ENCODE measurements around the gene EVA1C. TPM values are rescaled to one million over a fixed set of nuclear protein-coding genes. Genes with fewer than 3 reads are reported as not detected.
A peak's percentile ranks its signal among the peaks of the same experiment; 100 is the strongest.

Gene EVA1C
- total and polyA plus RNA-seq, 9 of the 15 experiments (the other 6 are each of a cell fraction or from before 2014, with no cell fraction given) = 0.22 TPM; not detected in 8

DNA sequence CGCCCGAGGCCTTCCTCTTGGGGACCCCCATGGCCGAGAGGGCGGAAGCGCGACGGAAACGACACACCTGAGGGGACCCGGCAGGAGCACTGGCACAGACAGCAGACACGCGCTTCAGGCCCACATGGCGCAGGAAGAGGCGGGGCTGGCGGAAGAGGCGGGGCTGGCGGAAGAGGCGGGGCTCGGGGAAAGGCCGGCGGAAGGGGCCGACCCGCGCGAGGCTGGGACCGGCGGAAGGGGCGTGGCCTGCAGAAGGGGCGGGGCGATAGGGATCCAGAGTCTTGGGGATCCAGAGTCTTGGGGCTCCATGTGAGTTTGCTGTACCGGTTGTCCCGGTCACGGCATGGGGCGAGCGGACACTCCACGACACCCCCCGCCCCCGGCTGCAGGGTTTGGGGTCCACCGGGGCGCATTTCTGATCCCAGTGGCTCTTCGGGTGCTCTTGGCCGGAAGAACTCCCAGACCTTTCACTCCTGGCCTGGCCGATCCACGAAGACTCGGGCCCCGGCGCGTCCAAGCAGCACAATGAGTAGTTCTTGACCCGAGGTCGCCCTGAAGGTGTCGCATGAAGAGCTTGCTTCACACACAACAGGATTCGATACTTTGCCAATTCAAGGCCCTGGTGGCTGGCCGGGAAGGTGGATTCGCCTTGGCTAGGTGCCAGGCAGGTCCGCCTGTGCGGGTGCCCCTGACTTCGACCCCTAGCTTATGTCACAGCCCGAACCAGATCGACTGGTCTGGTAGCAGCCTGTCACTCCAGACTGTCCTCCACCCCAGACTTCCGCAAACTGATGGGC is 19.4 kb upstream of the EVA1C start, which contains the start of gene URB1 (continued):
- TF ChIP-seq ELK3 (CRISPR knock-in tag; IDR thresholded peaks at IDR 0.05) (no peak), HNRNPLL (IDR thresholded peaks at IDR 0.05; ENCODE audit: low read depth, low read length, poor library complexity, severe bottlenecking) (no peak), POLR2B (IDR thresholded peaks at IDR 0.05; ENCODE audit: low read depth, partially characterized antibody) (peak; percentile 89), RCOR1 (IDR thresholded peaks at IDR 0.05; ENCODE audit: borderline replicate concordance in 1 of 2, low read depth in 2 of 2, low read length in 2 of 2) (no peak), ETV5 (CRISPR knock-in tag; IDR thresholded peaks at IDR 0.05; ENCODE audit: low read depth) (peak; percentile 85), SIN3B (IDR thresholded peaks at IDR 0.05; ENCODE audit: low read depth) (peak; percentile 83; the same call in 1 of the 2 replicates), ZNF589 (CRISPR knock-in tag; IDR thresholded peaks at IDR 0.05; ENCODE audit: low read depth) (no peak), HMGN3 (IDR thresholded peaks at IDR 0.05; ENCODE audit: borderline replicate concordance, extremely low read depth, insufficient read length, low read depth, low read length) (peak; percentile 69), ZNF134 (CRISPR knock-in tag; conservative IDR thresholded peaks at IDR 0.05) (0 out of 2 replicates have a peak, but pooled peaks have one; percentile 35), BRD9 (IDR thresholded peaks at IDR 0.05; ENCODE audit: low read depth, partially characterized antibody) (peak; percentile 51), HMG20B (CRISPR knock-in tag; IDR thresholded peaks at IDR 0.05) (no peak), ZBTB2 (IDR thresholded peaks at IDR 0.05) (peak; percentile 74; the same call in 1 of the 2 replicates), FOXO4 (CRISPR knock-in tag; IDR thresholded peaks at IDR 0.05) (no peak), SRF (CRISPR knock-in tag; IDR thresholded peaks at IDR 0.05) (no peak; a peak in 1 of 4 replicates), ARID2 (IDR thresholded peaks at IDR 0.05) (no peak), BCOR (IDR thresholded peaks at IDR 0.05) (peak; percentile 40; the same call in 1 of the 2 replicates), HIVEP1 (CRISPR knock-in tag; IDR thresholded peaks at IDR 0.05) (no peak), XRCC5 (IDR thresholded peaks at IDR 0.05; ENCODE audit: low read depth, low read length) (peak; percentile 36; the same call in 1 of the 2 replicates)
- TF ChIP-seq, protein P1, sequence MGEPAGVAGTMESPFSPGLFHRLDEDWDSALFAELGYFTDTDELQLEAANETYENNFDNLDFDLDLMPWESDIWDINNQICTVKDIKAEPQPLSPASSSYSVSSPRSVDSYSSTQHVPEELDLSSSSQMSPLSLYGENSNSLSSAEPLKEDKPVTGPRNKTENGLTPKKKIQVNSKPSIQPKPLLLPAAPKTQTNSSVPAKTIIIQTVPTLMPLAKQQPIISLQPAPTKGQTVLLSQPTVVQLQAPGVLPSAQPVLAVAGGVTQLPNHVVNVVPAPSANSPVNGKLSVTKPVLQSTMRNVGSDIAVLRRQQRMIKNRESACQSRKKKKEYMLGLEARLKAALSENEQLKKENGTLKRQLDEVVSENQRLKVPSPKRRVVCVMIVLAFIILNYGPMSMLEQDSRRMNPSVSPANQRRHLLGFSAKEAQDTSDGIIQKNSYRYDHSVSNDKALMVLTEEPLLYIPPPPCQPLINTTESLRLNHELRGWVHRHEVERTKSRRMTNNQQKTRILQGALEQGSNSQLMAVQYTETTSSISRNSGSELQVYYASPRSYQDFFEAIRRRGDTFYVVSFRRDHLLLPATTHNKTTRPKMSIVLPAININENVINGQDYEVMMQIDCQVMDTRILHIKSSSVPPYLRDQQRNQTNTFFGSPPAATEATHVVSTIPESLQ (CRISPR knock-in tag; IDR thresholded peaks at IDR 0.05) = peak; percentile 81; the same call in 1 of the 2 replicates
- TF ChIP-seq, protein P2, sequence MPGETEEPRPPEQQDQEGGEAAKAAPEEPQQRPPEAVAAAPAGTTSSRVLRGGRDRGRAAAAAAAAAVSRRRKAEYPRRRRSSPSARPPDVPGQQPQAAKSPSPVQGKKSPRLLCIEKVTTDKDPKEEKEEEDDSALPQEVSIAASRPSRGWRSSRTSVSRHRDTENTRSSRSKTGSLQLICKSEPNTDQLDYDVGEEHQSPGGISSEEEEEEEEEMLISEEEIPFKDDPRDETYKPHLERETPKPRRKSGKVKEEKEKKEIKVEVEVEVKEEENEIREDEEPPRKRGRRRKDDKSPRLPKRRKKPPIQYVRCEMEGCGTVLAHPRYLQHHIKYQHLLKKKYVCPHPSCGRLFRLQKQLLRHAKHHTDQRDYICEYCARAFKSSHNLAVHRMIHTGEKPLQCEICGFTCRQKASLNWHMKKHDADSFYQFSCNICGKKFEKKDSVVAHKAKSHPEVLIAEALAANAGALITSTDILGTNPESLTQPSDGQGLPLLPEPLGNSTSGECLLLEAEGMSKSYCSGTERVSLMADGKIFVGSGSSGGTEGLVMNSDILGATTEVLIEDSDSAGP (CRISPR knock-in tag; IDR thresholded peaks at IDR 0.05) = peak; percentile 59; the same call in 1 of the 2 replicates
